ENCODE data around the gene RESF1. TPM values are rescaled to one million over a fixed set of nuclear protein-coding genes. Genes with fewer than 3 reads are reported as not detected.

RESF1 gene
- total and polyA plus RNA-seq, 2 of the 13 experiments (the other 11 are each of a cell fraction or from before 2014, with no cell fraction given): 7.9 to 16.8 TPM

GRCh38 chr12:31966558-31967205, 7.5 kb downstream of the RESF1 start:
- DNase-seq (ENCODE audit: low spot score) (no peak), ATAC-seq (no peak), FAIRE-seq (no peak)
- H3K9me3 ChIP-seq (ENCODE audit: low read length): peaks cover 2% of the 10 kb centered on the region; the same call in 1 of the 2 replicates
- no peak overlapping the region for H2AFZ ChIP-seq (ENCODE audit: low read length)
- H3K4me1 ChIP-seq (ENCODE audit: insufficient read depth, low read length): peaks cover 12% of the 10 kb centered on the region
- H3K27me3 ChIP-seq (ENCODE audit: control insufficient read depth in 1 of 2, insufficient read depth in 2 of 2, low read length in 2 of 2): no peaks in the 10 kb centered on the region
- no peaks in the 10 kb centered on the region for H4K20me1 ChIP-seq (ENCODE audit: insufficient read depth, low read length)
- POLR2A ChIA-PET: no interaction called here
- no TSS peak for BruUV-seq (replicated peaks)
- H3K4me3 ChIP-seq (replicated peaks in 1 of 3; ENCODE audit: insufficient read depth in 1 of 3, low read depth in 2 of 3, low read length in 3 of 3): no peak overlapping the region
- H3K79me2 ChIP-seq (ENCODE audit: insufficient read depth, low read length): peaks cover 34% of the 10 kb centered on the region
- H3K36me3 ChIP-seq (replicated peaks in 1 of 2; ENCODE audit: control insufficient read depth in 1 of 2, insufficient read depth in 2 of 2, low read length in 2 of 2): peaks cover 1 to 24% of the 10 kb centered on the region in 2 experiments; a peak in 4 of 5 replicates
- H3K27ac ChIP-seq (ENCODE audit: extremely low read length, insufficient read depth, low read length): no peak overlapping the region
- CTCF ChIA-PET (ENCODE audit: low intra/inter-chr PET ratio, low total read pairs): no interaction called here
- WGBS (ENCODE audit: low lambda C conversion rate): 90% methylated on average over 5 of the region's 5 CpGs
- H3K9ac ChIP-seq (ENCODE audit: insufficient read depth, low read depth, low read length): no peak overlapping the region
- intact Hi-C loops (cut with micrococcal nuclease; ENCODE audit: unreplicated experiment) (no loop called here), in situ Hi-C loops (cut with HindIII; ENCODE audit: extremely low pct_ligation_motif_present, low pct_unique_long_range_greater_than_20kb) (no loop called here)
- no peak for TF ChIP-seq ZNF484 (CRISPR knock-in tag; IDR thresholded peaks at IDR 0.05; ENCODE audit: borderline replicate concordance, low read depth)
- TF ChIP-seq PATZ1 (CRISPR knock-in tag; IDR thresholded peaks at IDR 0.05): no peak
- TF ChIP-seq RFX3 (CRISPR knock-in tag; IDR thresholded peaks at IDR 0.05): no peak
- no peak for TF ChIP-seq ESRRA (CRISPR knock-in tag; IDR thresholded peaks at IDR 0.05; ENCODE audit: low read depth)
- TF ChIP-seq ELK4 (CRISPR knock-in tag; IDR thresholded peaks at IDR 0.05; ENCODE audit: borderline replicate concordance): no peak
- no peak for TF ChIP-seq NAIF1 (CRISPR knock-in tag; IDR thresholded peaks at IDR 0.05; ENCODE audit: borderline replicate concordance)
- TF ChIP-seq ZNF644 (CRISPR knock-in tag; IDR thresholded peaks at IDR 0.05; ENCODE audit: low read depth): no peak
- TF ChIP-seq PITX1 (CRISPR knock-in tag; IDR thresholded peaks at IDR 0.05): no peak
- no peak for TF ChIP-seq TEF (CRISPR knock-in tag; IDR thresholded peaks at IDR 0.05)
- no peak overlapping the region for H3K4me2 ChIP-seq (ENCODE audit: low read depth, low read length)
